ENCODE measurements around the gene CHST9.
"Not testable (repeated sequence)": the region's sequence is repeated elsewhere in the genome, so short reads cannot be mapped to it uniquely, and the experiment has no call there.

Gene CHST9

DNA sequence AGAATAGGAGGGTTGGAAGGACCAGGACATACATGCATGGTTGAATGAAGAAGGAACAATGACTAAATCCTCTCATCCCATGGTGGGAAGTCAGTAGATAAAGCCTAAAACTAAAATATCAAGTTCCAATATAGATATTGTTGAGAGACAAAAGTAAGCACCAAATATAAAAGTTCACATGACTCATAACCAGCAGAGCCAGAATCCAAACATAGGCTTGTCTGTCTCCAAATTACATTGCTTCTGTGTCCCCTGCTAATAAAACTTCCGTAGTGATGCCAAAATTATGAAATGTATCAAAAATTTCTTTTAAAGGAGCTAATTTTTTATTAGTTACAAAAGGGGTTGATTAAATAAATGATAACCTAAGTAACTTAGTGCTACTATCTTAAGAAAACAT lies 19.7 kb downstream of the CHST9 start:
- no peak for DNase-seq

- no peak for DNase-seq
Measured at GRCh38 chr18:27164905-27165304, 20.2 kb downstream of the CHST9 start.

- DNase-seq = not testable (repeated sequence)
Measured at GRCh38 chr18:27163197-27163716, 21.9 kb downstream of the CHST9 start.

DNA sequence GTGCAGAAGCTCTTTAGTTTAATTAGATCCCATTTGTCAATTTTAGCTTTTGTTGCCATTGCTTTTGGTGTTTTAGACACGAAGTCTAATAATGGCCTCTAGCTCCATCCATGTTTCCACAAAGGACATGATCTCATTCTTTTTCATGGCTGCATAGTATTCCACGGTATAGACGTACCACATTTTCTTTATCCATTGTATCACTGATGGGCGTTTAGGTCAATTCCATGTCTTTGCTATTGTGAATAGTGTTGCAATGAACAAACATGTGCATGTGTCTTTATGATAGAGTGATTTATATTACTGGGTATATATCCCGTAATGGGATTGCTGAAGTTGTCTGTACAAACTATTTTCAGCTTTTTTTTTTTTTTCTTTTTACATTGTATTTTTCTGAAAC lies 35.9 kb downstream of the CHST9 start:
- not testable (repeated sequence) for DNase-seq

DNA sequence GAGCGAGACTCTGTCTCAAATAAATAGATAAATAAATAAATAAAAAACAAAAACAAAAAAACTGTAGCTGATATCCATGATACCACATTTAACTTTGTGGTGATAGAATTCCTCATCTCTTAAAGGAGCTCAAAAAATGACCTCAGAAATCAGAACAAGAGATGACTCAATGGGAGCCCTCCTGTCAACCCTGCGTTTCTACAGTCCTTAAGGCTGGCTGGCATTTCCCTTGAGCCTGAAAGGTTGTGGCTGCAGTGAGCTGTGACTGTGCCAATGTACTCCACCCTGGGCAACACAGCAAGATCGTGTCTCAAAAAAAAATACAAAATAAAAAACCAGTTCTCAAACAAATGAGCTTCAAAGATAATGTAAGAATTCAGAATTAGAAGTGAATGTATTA lies 40.4 kb downstream of the CHST9 start:
- DNase-seq = no peak

GRCh38 chr18:27143580-27144287 lies 41.4 kb downstream of the CHST9 start:
- DNase-seq = no peak

- DNase-seq = no peak
Measured at GRCh38 chr18:27142891-27143290, 42.2 kb downstream of the CHST9 start.

DNA sequence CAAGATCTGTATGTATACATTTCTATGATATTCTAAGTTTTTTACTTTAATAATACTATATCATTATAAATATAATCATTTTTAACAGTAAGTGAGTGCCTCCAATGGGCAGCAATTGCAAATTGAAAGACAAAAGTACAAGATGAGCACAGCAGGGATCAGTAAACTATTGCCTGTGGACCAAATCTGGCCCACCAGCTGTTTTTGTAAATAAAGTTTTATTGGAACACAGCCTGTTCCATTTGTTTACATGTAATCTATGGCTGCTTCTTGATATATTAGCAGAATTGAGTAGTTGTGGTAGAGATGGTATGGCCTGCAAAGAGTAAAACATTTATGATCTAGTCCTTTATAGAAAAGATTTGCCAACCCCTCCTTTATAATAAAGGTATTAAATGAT lies 43.2 kb downstream of the CHST9 start:
- DNase-seq = no peak

- no peak for DNase-seq
Measured at GRCh38 chr18:27138079-27138478, 47.0 kb downstream of the CHST9 start.

GRCh38 chr18:27136208-27136535 lies 48.9 kb downstream of the CHST9 start:
- no peak for DNase-seq

DNA sequence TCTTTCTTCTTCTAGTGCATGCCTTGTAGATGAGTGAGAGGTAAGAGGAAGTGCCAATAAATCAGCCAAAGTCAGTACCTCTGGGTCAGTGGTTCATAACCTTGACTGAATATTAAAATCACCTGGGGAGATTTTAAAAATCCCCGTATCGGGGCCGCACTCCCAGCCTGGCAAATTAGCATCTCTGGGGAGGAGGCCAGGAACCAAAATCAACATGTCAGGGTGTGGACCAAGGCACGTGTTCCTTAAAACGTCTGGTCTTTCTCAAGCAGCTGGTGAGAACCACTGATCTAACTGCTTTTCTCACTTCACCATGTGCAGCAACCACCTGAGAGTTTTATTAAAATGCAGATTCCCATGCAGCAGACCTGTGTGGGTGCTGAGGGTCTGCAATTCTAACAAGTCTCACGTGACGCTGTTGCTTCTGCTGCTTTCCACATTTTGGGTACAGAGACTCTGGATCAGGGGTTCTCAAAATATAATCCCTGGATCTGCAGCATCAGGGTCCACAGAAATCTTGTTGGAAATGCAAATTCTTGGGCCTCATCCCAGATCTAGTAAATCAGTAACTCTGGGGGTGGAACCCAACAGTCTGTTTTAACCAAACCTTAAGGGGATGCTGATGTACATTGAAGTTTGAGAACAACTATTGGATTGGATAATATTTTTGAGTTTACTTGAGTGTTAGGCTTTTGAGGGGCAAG lies 49.5 kb downstream of the CHST9 start:
- no peak for DNase-seq

GRCh38 chr18:27130065-27130630 lies 55.0 kb downstream of the CHST9 start:
- DNase-seq = no peak

- no peak for DNase-seq
Measured at GRCh38 chr18:27124196-27124595, 60.9 kb downstream of the CHST9 start.

DNA sequence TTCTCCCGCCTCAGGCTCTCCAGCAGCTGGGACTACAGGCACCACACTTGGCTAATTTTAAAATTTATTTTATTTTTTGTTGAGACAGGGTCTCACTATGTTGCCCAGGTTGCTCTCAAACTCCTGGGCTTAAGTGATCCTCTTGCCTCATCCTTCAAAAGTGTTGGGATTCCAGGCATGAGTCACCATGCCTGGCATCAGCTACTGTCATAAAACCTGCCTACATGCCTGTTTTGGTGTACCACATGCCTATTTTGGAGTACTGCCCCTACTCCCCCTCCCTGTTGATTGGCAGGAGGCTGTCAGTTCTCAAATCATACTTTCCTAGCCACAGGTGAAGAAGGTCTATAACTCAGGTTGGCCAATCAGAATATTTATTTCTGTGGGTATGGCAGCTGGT lies 64.0 kb downstream of the CHST9 start:
- DNase-seq = no peak

DNA sequence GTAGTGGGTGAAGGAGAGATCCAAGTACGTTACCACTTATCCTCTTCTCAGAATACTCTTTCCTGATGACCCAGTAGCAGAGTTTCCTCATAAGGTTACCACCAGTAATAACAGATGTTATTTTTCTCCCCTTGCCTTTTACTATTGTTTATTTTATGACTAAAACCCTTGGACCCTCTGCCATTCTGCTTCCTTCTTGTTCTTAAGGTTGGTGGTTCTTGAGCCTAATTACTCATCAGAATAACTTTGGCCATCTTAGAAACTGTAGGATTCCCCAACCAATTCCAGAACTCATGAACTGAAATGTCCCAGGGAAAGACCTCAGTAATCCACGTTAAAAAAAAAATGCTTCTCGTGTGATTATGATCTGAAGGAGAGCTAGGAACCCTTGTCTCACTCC lies 64.9 kb downstream of the CHST9 start:
- no peak for DNase-seq

- no peak for DNase-seq
Measured at GRCh38 chr18:27118973-27119372, 66.1 kb downstream of the CHST9 start.

DNA sequence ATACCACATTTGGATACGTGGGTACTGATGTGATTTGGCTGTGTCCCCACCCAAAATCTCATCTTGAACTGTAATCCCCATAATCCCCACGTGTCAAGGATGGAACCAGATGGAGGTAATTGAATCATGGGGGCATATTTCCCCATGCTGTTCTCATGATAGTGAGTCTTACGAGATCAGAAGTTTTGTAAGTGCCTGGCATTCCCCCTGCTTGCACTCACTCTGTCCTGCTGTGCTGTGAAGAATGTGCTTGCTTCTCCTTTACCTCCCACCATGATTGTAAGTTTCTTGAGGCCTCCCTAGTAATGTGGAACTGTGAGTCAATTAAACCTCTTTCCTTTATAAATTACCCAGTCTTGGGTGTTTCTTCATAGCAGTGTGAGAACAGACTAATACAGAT lies 70.3 kb downstream of the CHST9 start:
- no peak for DNase-seq

GRCh38 chr18:27113358-27113757 lies 71.8 kb downstream of the CHST9 start:
- DNase-seq = no peak

DNA sequence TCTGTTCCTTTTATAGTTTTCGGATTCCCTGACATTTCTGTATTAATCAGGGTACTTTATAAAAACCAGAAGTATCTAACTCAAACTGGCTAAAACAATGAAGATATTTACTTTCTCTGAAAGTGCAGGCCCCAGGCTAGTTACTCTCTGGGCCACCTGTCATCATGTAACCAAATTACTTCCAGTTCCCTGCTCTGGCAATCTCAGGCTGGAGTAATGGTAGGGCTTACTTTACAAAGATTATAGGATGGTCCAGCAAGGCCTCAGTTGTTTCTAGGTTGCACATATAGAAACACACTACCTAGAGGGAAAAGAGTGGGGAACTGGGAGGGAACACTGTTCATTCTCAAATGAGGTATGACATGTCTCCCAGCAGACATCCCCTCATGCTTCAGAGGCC lies 74.8 kb downstream of the CHST9 start:
- no peak for DNase-seq

GRCh38 chr18:27109451-27109850 lies 75.7 kb downstream of the CHST9 start:
- no peak for DNase-seq

- DNase-seq = no peak
Measured at GRCh38 chr18:27108842-27109241, 76.3 kb downstream of the CHST9 start.

DNA sequence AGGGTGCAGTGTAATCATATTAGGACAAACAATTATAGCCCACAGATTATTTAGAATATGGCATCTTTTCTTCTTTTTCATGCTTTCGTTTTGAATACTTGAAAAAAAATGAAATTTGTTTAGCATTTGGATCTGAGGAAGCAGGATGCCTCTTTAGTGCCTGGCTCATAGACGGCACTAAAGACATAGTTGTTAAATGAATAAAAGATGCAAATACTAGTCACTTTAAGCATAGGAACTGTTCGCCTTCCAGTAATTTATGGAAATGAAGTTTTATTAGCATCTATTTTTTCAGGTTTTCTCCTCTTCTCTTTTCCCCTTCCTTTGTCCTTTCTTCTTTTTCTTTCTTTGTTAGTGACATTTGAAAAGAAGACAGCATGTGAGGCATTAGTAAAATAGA lies 80.4 kb downstream of the CHST9 start:
- DNase-seq = no peak

- DNase-seq = no peak
Measured at GRCh38 chr18:27094621-27095020, 90.5 kb downstream of the CHST9 start.

- not testable (repeated sequence) for DNase-seq
Measured at GRCh38 chr18:27093290-27093689, 91.8 kb downstream of the CHST9 start.
